SK-N-SH (cell line): ENCODE measurements around the gene RHOH.

Source experiments
- EP300 ChIP-seq, 2 experiments: IDR thresholded peaks; 2 replicates each; pipeline versions ENCODE4 v1.4.0 to v1.6.1; 2012; ENCODE audit warnings: borderline replicate concordance in 1 of 2, low read depth in 1 of 2, low read length in 1 of 2
- JUND ChIP-seq: IDR thresholded peaks from 2 replicates; pipeline ENCODE4 v1.4.0; 2012
- RAD21 ChIP-seq: IDR thresholded peaks from 2 replicates; pipeline ENCODE4 v1.6.1; 2012; ENCODE audit warnings: mild to moderate bottlenecking, low read length
- RCOR1 ChIP-seq: fragments of 150-350 bp; IDR thresholded peaks from 2 replicates; pipeline ENCODE4 v1.6.1; 2017; ENCODE audit warnings: antibody characterized with exemption, low read length
- REST ChIP-seq: IDR thresholded peaks from 2 replicates; pipeline ENCODE4 v1.6.1; 2012; ENCODE audit warnings: mild to moderate bottlenecking, low read depth, low read length, moderate library complexity
- RFX5 ChIP-seq: IDR thresholded peaks from 2 replicates; pipeline ENCODE4 v1.6.1; 2012; ENCODE audit warnings: mild to moderate bottlenecking, improper control_type of control experiment, low read length
- TF ChIP-seq, protein P1 (sequence below): fragments of 200-600 bp; sonication (generic); IDR thresholded peaks from 2 replicates; pipeline ENCODE4 v1.6.1; 2017; ENCODE audit warnings: antibody characterized with exemption, mild to moderate bottlenecking, moderate library complexity

- TF ChIP-seq, protein P1, sequence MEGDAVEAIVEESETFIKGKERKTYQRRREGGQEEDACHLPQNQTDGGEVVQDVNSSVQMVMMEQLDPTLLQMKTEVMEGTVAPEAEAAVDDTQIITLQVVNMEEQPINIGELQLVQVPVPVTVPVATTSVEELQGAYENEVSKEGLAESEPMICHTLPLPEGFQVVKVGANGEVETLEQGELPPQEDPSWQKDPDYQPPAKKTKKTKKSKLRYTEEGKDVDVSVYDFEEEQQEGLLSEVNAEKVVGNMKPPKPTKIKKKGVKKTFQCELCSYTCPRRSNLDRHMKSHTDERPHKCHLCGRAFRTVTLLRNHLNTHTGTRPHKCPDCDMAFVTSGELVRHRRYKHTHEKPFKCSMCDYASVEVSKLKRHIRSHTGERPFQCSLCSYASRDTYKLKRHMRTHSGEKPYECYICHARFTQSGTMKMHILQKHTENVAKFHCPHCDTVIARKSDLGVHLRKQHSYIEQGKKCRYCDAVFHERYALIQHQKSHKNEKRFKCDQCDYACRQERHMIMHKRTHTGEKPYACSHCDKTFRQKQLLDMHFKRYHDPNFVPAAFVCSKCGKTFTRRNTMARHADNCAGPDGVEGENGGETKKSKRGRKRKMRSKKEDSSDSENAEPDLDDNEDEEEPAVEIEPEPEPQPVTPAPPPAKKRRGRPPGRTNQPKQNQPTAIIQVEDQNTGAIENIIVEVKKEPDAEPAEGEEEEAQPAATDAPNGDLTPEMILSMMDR: no peak
- TF ChIP-seq REST (no peak), EP300 (IDR thresholded peaks at IDR 0.05; ENCODE audit: borderline replicate concordance in 1 of 2, low read depth in 1 of 2, low read length in 1 of 2) (no peak), JUND (no peak), RAD21 (no peak), RFX5 (no peak), RCOR1 (no peak)
These were observed 36.6 kb upstream of the RHOH start for GRCh38 chr4:40160258-40160657.
